Spleen (tissue), 11 donors: ENCODE data around the gene ACBD6. TPM values are rescaled to one million over a fixed set of nuclear protein-coding genes. Genes with fewer than 3 reads are reported as not detected.
A peak's percentile ranks its signal among the peaks of the same experiment; 100 is the strongest.

Experiments
- DNase-seq: peaks from one replicate; pipeline ENCODE4 v3.0.0-alpha.2; 2020
- H3K27ac ChIP-seq, 8 donors: fragments of 200-600 bp; sonication (generic) in 7 of 8; 1 replicate in 4 of 8; 2 replicates in 4 of 8; pipeline versions ENCODE4 v1.5.0 to v1.8.0; 2016 to 2021; ENCODE audit warnings: inconsistent platforms in 4 of 8, mild to moderate bottlenecking in 4 of 8, moderate library complexity in 1 of 8
- H3K27me3 ChIP-seq, 7 donors: fragments of 200-600 bp; sonication (generic) in 6 of 7; replicated peaks in 1 of 7; 1 replicate in 4 of 7; 2 replicates in 3 of 7; pipeline versions ENCODE4 v1.5.0 to v1.8.0; 2016 to 2021; ENCODE audit warnings: inconsistent platforms in 3 of 7, mild to moderate bottlenecking in 1 of 7
- H3K36me3 ChIP-seq, 6 donors: fragments of 200-600 bp; sonication (generic) in 5 of 6; 1 replicate in 4 of 6; 2 replicates in 2 of 6; pipeline versions ENCODE4 v1.5.0 to v1.8.0; 2016 to 2021; ENCODE audit warnings: inconsistent platforms in 2 of 6
- H3K4me1 ChIP-seq, 6 donors: fragments of 200-600 bp; sonication (generic) in 5 of 6; 1 replicate in 3 of 6; 2 replicates in 3 of 6; pipeline versions ENCODE4 v1.5.0 to v1.8.0; 2016 to 2021; ENCODE audit warnings: inconsistent platforms in 3 of 6
- H3K4me3 ChIP-seq, 8 donors: fragments of 200-600 bp; sonication (generic) in 7 of 8; 1 replicate in 4 of 8; 2 replicates in 4 of 8; pipeline versions ENCODE4 v1.5.0 to v1.8.0; 2016 to 2021; ENCODE audit warnings: inconsistent platforms in 4 of 8, mild to moderate bottlenecking in 4 of 8, moderate library complexity in 2 of 8
- H3K9me3 ChIP-seq, 8 donors: fragments of 200-600 bp; sonication (generic) in 7 of 8; 1 replicate in 4 of 8; 2 replicates in 4 of 8; pipeline versions ENCODE4 v1.5.0 to v1.8.0; 2016 to 2021; ENCODE audit warnings: inconsistent platforms in 4 of 8
- POLR2A ChIP-seq, 3 donors: fragments of 450-650 bp; IDR thresholded peaks; one replicate each; pipeline ENCODE4 v1.5.1; 2017; ENCODE audit warnings: antibody characterized with exemption in 3 of 3, mild to moderate bottlenecking in 1 of 3
- POLR2AphosphoS5 ChIP-seq, 3 donors: sonication (generic); formaldehyde crosslinking; IDR thresholded peaks; one replicate each; pipeline ENCODE4 v1.5.1; 2017; ENCODE audit warnings: antibody characterized with exemption in 3 of 3
- WGBS, 5 donors: extraction: QIAGEN DNeasy Blood & Tissue Kit in 3 of 5; methylation state at CpG; one replicate each; pipeline versions ENCODE4 v1.1.5 to v1.1.7; 2013 to 2018; 5-methylcytosine and 5-hydroxymethylcytosine counted together
- intact Hi-C: fragments of 100-400 bp; cut with DNase I; formaldehyde crosslinking; loops from one replicate; pipeline ENCODE4 v1.15.0; 2023; ENCODE audit warnings: low total_unique reads
- polyA plus RNA-seq, 3 donors: library from polyadenylated mRNA; stranded (reverse); fragments of 200-250 nt; gene quantifications; one replicate each; pipeline ENCODE4 v1.2.1, GENCODE V29; 2013
- total RNA-seq, 7 donors: library from RNA; depleted of rRNA in 3 of 7; stranded (reverse); fragments of >200 nt in 3 of 7; fragmentation: NEBNext Ultra II Directional in 4 of 7; extraction: Animal tissue kit (Norgen Biotek cat#: 25700) in 4 of 7; gene quantifications; one replicate each; pipeline versions ENCODE4 v1.1.0 to v1.2.1, GENCODE V29; 2016 to 2021
- TF ChIP-seq, protein P1 (sequence below), 11 experiments: fragments of 200-600 bp in 7 of 11; fragments of 450-650 bp in 4 of 11; sonication (generic) in 4 of 11; IDR thresholded peaks in 8 of 11; conservative IDR thresholded peaks in 3 of 11; 1 replicate in 7 of 11; 2 replicates in 4 of 11; pipeline versions ENCODE4 v1.4.0 to v1.8.0; 2016 to 2021; ENCODE audit warnings: antibody characterized with exemption in 11 of 11, inconsistent platforms in 4 of 11, mild to moderate bottlenecking in 1 of 11
- donor health status: healthy with polysubstance abuse.
- donor health status: DM: no; HTN: no; CAD: no; lungs with moderate emphysema.
- donor health status: DM: no; HTN: no; CAD: no.
- donor health status: Bipolar disorder and iron deficiency.
- donor health status: healthy.
- donor health status: DM: no; HTN: no; CAD: no.
- donor health status: DM: yes; HTN: yes; CAD: no.

ACBD6 gene
- total and polyA plus RNA-seq, 10 donors: 27.2 to 62.9 (median 38.3) TPM

DNA sequence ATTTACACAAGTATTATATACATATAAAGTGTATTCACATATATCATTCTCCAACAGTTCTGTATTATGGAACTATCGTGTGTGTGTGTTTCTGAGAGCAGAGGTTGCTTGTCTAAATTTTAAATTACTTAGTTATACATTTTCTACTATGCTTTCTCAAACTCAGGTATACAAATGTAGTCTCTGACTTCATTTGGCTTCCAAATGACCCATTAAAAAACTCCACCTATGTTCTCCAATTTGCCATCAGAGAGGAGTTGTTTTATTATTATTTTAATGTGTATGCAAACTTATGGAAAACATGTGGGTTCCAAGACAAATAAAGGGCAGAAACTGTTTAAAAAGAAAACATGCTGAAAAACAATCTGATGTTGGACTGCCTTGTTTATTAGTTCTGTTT lies 131.8 kb downstream of the ACBD6 start:
- Histone ChIP-seq H3K36me3 (no peaks in the 10 kb centered on the region), H3K27me3 (no peaks in the 10 kb centered on the region), H3K9me3 (no peaks in the 10 kb centered on the region), H3K27ac (no peak overlapping the region), H3K4me1 (peaks cover 0 to 7% (median 0%) of the 10 kb centered on the region in 6 donors), H3K4me3 (no peak overlapping the region)
- TF ChIP-seq POLR2A (IDR thresholded peaks at IDR 0.05): no peak
- TF ChIP-seq POLR2AphosphoS5 (IDR thresholded peaks at IDR 0.05): no peak
- TF ChIP-seq, protein P1, sequence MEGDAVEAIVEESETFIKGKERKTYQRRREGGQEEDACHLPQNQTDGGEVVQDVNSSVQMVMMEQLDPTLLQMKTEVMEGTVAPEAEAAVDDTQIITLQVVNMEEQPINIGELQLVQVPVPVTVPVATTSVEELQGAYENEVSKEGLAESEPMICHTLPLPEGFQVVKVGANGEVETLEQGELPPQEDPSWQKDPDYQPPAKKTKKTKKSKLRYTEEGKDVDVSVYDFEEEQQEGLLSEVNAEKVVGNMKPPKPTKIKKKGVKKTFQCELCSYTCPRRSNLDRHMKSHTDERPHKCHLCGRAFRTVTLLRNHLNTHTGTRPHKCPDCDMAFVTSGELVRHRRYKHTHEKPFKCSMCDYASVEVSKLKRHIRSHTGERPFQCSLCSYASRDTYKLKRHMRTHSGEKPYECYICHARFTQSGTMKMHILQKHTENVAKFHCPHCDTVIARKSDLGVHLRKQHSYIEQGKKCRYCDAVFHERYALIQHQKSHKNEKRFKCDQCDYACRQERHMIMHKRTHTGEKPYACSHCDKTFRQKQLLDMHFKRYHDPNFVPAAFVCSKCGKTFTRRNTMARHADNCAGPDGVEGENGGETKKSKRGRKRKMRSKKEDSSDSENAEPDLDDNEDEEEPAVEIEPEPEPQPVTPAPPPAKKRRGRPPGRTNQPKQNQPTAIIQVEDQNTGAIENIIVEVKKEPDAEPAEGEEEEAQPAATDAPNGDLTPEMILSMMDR (IDR thresholded peaks at IDR 0.05 in 8 of 11, conservative IDR thresholded peaks at IDR 0.05 in 3 of 11): no peak
- intact Hi-C loops: no loop called here
- WGBS, 5 donors: 96 to 98% (median 98%) methylated on average over 1 of the region's 1 CpG
- DNase-seq: no peak

DNA sequence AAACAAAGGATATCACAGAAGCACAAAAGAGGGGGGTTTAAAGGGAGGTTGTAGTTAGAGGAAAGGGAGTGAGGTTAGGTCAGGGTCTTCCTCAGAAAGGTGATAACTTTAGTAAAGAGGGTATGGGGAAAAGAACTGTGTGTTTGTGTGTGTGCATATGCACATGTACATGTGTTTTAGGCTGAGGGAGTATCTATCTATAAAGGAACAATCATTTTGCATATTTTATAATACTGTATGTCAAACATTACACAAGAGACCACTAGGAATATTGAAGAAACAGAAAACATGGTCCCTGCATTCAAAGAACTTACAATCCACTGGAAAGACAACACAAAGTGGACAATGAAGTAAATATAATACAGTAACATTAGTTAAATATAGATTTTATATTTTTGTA lies 132.2 kb downstream of the ACBD6 start:
- intact Hi-C loops: no loop called here
- no peak for TF ChIP-seq POLR2AphosphoS5 (IDR thresholded peaks at IDR 0.05)
- no peak for TF ChIP-seq POLR2A (IDR thresholded peaks at IDR 0.05)
- TF ChIP-seq, protein P1 (IDR thresholded peaks at IDR 0.05 in 8 of 11, conservative IDR thresholded peaks at IDR 0.05 in 3 of 11): no peak
- Histone ChIP-seq H3K9me3 (no peaks in the 10 kb centered on the region), H3K27me3 (no peaks in the 10 kb centered on the region), H3K4me1 (peaks cover 0 to 9% (median 0%) of the 10 kb centered on the region in 6 donors), H3K36me3 (no peaks in the 10 kb centered on the region), H3K27ac (no peak overlapping the region), H3K4me3 (no peak overlapping the region)
- DNase-seq: no peak

DNA sequence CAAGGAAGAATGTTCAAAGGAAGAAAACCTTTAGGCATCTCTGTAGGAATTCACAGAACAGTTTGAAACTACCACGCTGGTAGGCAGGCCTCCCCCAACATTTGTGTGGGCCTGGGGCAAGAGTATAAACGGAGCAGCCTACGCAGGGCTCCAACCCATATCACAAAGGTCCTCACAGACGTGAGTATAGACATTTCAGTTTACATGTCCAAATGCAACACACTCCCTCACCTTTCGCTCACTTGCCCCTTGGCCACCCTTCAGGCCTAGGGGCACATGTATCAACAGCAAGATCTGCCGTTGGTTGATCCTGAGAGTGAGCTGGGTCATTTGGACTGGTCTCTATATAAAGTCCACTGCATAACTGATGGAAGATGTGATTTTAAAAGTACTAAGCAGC lies 133.3 kb downstream of the ACBD6 start:
- Histone ChIP-seq H3K4me1 (peaks cover 0 to 15% (median 0%) of the 10 kb centered on the region in 6 donors), H3K9me3 (no peaks in the 10 kb centered on the region), H3K4me3 (no peak overlapping the region), H3K27me3 (no peaks in the 10 kb centered on the region), H3K36me3 (no peaks in the 10 kb centered on the region), H3K27ac (no peak overlapping the region)
- WGBS, 5 donors: 93 to 97% (median 97%) methylated on average over 6 of the region's 6 CpGs
- intact Hi-C loops: no loop called here
- DNase-seq: no peak
- TF ChIP-seq POLR2AphosphoS5 (IDR thresholded peaks at IDR 0.05) (no peak), POLR2A (IDR thresholded peaks at IDR 0.05) (no peak)
- TF ChIP-seq, protein P1 (IDR thresholded peaks at IDR 0.05 in 8 of 11, conservative IDR thresholded peaks at IDR 0.05 in 3 of 11): no peak

DNA sequence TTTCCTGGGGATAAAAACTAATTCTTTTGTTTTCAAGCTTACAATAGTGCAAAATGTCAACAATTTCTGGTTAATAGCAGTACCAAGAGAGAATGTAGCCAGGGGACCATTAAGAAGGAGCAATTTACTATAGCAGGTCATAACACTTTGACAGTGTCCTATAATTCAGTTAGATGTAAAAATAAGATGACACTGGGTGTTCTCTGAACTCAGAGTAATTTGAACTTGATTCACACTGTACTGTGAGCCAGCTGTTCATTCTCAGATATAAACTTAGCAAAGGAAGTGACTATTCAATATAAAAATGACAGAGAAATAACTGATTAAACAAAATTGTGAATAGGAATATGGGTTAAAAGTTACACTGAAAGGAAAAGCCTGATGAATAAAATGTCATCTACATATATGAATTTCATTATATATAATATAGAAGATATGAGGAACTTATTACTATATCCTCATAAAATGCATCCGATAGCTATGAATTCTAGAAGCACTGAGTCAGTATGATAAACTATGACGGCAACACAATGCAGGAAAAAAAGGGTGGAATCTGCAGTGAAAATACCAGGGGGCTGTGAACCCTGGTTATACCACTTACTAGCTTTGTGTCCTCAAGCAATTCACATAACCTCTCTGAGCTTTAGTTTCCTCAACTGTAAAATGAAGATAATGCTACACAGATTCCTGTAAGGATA lies 135.9 kb downstream of the ACBD6 start:
- H3K4me1 ChIP-seq: peaks cover 0 to 24% (median 7%) of the 10 kb centered on the region in 6 donors
- no peaks in the 10 kb centered on the region for H3K27me3 ChIP-seq
- no peaks in the 10 kb centered on the region for H3K9me3 ChIP-seq
- WGBS, 5 donors: 89 to 94% (median 94%) methylated on average over 2 of the region's 2 CpGs
- no peak overlapping the region for H3K4me3 ChIP-seq
- DNase-seq: no peak
- TF ChIP-seq, protein P1 (IDR thresholded peaks at IDR 0.05 in 8 of 11, conservative IDR thresholded peaks at IDR 0.05 in 3 of 11): no peak
- TF ChIP-seq POLR2A (IDR thresholded peaks at IDR 0.05) (no peak), POLR2AphosphoS5 (IDR thresholded peaks at IDR 0.05) (no peak)
- no peaks in the 10 kb centered on the region for H3K36me3 ChIP-seq
- peak overlapping the region in 2 of 8 donors; percentile 6 to 32 for H3K27ac ChIP-seq
- intact Hi-C loops: no loop called here
